ENCODE data around the gene LRRK1.

Gene LRRK1

DNA sequence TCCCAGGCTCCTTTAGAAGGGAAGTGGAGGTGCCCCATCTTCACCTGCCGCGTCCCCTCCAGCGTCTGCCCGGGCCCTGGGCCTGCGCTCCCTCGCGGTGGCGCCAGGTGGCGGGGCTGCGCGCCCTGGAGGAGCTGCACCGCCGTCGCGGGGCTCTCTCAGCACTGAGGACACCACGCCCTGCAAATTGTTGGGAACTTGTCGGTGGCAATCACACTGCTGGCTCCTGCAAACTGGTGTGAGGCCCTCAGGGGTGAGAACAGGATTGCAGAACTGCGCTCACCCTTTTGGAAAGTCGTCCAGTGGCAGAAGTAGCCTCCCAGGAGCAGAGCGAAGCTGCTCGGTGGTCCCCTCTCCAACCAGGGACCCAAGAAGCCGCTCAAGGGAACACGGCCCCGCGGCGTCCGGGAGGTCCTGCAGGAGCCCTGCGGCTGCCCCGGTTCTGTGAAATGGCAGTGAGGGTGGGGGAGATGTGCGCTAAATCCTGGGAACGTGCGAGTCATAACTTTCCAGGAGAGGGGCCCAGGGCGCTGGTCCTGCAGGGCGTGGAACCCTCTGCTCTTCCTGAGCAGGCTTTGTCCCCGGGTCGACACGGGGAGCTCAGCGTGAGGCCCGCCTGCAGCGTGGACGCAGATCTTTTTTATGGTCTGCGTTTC is 995 bp upstream of the LRRK1 start:
- FAIRE-seq: no peak

DNA sequence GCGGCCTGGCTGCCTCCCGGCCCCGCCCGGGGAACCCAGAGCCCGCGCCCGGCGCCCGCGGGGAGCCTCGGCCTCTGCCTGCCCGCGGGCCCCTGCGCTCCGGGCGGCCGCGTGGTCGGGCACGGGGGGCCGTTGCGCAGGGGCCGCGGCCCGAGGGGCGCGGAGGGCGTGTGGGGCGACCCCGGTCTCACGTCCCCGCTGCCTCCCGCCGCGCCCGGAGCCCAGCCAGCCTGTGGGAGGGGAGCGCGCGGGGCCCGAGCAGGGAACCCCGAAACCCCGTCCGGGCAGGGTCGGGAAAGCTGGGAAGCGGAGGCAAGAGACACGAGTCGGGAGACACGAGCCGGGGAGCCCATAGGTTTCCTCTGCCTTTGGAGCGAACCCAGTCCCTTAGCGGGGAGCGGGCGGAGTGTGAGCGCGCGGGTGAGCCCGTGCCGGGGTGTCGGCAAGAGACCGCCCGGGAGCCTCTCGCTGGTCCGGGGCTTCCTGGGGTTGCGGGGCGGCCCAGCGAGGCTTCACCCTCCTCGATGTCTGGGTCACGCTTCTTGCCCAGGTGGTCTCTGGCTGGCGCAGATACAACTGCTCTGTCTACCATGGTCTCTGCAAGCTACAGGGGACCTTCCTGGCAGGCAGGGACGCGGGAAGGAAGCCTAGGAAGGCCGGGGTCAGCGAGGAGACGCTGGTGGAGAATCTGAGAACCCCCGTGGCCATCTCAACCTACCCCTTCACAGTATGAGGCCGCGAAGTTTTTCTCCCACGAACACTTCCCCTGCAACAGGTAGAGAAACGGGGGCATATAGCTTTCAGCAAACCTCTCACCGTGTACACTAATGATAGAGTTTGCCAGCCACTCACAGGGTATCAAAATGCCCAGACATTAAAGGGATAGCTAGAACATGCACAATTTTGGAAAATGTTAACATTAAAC is 586 bp downstream of the LRRK1 start:
- FAIRE-seq: no peak

DNA sequence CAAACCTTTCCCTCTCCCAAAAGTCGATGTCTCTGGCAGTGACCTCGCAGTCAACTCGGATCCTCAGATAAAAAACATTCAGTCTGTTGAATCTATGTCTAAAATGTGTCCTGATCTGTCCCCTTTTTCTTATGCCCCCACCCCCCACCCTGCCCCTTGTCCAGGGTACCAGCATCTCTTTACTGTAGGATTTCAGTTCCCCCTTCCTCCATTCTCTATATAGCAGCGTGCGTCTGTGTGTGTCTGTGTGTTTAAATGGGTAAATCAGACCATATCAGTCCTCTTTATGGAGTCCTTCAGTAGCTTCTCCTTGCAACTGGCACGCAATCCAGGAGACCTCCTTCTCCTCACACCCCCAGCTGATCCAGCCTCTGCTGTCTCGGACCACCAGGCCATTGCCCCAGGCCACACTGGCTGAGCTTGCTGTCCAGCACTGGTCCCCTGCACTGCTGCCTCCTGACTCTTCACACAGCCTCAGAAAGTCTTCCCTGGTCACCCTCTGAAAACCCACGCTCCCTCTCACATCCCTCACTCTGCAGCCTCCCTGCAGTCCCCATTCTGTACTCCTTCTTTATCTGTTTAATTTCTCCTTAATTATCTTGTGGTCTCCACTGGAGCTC is 1.5 kb downstream of the LRRK1 start:
- no peak for FAIRE-seq

DNA sequence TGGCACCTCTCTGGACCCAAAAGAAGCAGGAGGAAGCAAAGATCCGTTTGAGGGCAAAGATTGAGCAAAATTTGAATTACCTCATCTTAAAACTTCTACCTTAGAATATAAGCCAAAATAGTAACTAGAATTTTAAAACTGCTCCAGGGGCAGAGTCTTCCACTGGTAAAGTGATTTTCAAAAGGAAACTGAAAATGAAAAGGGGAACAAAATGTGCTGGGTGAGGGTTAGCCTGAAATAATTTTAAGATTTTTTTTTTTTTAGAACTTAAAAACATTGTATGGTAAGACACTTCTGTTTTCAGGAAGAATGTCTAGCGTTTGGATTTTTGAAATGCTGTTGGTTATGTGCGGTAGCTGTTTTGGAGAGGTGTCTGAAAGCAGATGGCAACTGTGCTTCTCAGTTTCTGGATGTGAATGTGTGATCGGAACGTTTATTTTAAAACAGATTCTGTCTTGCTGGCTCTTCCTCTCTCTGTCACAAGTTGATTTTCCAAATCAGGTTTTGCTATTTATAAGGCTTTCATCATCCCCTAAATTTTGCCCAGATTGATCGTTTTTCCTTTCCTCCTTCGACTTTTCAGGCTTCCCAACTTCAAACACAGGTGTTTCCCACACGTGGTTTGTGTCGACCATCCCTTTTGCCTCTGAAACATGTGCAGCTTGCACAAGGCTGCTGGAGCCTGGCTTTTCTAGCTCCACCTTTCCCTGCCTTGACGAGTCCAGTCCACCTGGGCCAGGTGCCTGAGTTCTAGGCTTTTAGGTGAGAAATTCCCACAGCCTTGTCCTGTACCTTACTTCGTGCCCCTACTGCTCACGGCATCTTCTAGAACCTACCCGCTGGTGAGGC is 3.3 kb downstream of the LRRK1 start:
- no peak for FAIRE-seq

DNA sequence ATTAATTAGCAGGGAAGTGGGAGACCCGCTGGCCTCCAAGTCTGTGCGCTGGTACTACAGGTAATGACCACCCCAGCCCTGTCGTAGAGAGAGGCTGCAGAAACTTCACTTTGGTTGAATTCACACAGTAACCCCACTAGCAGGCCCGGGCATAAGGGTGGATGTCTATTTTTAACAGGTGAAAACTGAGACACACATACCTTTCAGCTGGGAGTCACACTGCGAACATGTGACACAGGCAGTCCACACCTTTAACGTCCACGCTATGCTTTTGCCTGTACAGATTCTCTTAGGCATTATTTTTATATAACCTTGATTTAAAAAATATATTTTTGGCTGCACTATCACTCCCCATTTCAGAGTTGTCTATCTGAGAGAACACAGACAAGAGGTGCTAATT is 3.9 kb downstream of the LRRK1 start:
- FAIRE-seq: no peak

DNA sequence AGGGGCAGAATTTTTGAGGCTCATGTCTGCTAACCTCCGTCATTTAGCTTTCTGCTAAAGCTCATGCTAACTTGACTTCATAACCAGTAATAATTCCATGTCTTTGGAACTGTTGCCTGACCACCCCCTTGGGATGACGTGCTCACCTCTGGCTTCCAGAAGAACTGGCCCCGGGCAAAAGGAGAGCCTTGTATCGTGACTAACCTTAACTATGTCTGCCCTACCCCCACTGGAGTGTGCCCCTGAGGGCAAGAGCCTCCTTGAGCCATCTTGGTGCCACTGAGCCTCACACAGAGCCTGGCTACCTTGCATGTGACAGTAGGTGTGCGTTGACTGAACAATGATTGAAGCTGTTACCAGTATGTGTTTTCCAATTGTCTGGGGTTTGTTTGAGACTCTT is 4.7 kb downstream of the LRRK1 start:
- FAIRE-seq: no peak

DNA sequence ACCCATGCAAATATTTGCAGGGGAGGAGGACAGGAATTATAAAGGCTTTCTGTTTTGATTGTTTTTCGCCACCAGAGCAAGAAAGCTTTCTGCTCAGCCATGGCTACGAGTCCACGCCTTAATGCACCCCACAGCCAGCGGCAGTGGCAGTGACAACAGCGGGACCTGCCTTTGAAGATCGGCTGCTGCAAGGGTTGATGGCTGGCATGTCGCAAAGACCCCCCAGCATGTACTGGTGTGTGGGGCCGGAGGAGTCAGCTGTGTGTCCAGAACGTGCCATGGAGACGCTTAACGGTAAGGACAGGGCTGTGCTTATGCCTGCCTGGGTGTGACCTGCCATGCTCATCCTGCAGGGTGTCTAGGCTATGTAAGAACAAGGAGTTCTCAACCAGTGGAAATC is 5.3 kb downstream of the LRRK1 start:
- no peak for FAIRE-seq

DNA sequence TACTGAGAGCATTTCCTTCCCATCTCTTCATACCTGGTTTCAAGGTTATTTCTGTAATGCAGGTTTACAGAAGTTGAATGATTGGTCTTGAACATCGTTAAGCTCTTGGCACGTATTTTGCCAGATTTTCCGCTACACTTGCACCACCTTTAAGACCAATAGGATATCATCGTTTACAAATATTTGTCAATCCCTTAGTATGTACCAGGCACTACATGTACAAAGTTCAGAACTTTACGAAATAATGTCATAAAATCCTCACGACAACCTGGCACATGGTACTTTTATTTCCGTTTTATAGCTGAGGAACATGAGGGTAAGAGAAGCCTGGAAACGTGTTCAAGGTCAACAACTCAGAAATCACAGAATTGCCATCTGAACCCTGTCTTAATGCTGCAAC is 6.3 kb downstream of the LRRK1 start:
- FAIRE-seq: no peak

DNA sequence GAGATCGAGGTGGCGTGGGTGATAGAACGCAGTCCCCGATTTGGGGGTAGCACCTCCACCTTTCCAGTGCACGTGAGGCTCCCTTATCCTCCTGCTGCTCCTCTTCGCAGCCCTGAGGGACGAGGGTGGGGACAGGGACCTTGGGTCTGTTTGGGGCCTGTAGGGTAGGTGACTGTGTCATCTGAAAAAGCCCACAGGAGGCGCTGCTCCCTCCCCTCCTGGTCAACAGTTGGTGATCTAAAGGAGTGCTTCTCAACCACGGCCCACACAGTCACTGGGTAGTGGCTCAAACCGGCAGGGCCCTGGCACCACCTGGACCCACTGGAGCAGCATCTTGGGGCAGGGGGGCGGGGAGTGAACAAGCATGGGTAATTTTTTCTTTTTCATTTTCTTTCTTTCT is 7.1 kb downstream of the LRRK1 start:
- FAIRE-seq: no peak

DNA sequence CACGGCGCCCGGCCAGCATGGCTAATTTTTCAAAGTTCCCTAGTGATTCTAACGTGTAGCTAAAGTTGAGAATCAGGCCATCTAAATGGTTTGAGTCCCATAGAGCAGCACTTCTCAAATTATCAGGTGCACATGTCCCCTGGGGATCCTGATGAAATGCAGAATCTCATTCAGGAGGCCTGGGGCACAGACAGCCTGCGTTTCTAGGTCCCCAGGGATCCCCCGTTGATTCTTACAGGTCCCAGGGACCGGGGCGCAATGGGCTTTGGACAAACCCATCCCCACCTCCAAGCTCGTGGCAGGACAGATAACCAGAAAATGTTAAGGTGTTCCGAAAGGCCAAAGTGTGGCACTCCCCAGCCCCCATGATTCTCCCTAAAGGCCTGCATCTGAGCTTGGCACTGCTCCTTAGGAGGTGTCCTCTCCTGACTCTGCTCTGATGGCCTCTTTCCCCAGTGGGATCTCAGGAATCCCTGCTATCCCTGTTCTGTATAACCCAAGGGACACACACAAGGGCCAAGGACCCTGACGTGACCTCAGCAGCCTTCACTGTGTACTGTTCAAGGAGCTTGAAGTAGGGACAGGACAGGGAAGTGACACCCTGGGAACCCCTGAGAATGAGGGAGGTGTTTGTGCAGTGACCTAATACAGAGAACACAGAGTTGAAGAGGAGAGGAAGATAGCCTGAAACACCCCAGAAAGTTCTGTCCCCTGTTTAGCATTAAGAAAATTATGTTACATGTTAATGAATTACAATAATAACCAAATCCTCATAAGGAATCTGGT is 8.0 kb downstream of the LRRK1 start:
- FAIRE-seq: no peak

DNA sequence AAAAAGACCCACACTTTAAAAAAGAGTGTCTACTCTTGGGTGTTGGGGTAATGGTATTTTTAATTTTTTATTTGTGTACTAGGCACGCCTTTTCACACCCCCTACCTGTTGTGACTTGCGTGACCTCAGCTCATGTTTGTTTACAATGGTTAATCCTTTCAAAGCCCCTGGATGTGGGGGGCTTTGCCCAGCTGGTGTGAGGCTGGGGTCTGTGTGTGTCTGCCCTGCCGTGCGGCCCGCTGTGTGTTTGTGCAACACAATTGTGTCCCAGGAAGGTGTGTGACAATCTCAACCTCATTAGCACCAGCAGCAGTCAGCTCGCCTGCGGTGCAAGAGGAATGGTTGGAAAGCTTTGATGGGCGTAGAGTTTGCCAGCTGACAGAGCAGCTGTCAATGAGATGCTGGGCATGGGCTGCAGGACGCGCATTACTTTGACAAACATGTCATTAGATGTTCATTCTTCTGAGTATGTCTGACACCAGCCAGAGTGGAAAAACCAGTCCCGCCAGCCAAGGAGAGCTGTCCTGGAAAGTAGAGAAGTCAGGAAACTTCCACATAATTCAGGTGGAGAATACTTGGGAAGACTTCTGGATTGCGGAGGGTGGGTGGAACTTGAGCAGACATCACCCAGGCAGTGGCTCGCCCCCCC is 9.6 kb downstream of the LRRK1 start:
- no peak for FAIRE-seq

DNA sequence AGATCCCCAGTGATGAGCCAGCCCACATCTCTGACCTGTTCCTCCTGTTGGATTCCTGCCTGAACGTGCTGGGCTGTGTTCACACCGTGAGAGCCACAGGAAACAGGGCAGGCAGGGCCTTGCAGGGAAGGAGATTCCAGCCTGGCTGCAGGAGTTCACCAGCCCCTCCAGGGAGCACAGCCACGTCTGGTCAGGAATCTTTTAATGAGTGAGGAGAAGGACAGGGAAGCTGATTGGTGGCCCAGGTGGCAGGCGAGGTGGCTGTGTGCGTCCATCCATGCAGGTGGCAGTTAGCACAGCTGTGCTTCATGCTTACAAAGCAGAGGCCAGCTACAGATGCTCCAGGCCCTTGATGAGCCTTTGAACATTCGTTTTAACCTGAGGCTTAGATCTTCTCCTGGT is 10.5 kb downstream of the LRRK1 start:
- no peak for FAIRE-seq

DNA sequence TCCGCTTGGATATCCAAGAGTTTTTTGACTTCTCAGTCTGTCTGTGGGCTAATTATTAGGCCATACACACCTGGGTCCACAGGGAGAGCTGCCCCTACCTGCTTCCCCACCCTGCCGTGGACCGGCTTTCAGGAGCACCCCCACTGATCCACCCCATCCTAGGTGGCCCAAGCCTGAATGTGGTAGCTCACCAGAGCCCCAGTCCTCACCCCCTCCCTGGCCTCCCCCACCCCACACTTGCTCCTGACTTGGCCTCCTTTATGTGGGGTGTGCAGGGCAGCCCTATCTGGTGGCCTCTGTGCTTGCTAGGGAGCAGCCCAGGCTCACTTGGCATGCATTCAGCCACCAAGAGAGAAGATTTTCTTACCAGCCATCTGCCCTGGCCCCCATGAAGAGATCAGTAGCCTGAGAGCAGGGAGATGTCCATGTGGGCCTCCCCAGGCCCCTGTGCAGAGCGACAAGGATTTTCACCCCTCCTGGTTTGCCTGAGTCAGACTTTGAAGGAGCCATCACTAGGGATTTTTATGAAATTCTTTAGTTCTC is 11.2 kb downstream of the LRRK1 start:
- no peak for FAIRE-seq

DNA sequence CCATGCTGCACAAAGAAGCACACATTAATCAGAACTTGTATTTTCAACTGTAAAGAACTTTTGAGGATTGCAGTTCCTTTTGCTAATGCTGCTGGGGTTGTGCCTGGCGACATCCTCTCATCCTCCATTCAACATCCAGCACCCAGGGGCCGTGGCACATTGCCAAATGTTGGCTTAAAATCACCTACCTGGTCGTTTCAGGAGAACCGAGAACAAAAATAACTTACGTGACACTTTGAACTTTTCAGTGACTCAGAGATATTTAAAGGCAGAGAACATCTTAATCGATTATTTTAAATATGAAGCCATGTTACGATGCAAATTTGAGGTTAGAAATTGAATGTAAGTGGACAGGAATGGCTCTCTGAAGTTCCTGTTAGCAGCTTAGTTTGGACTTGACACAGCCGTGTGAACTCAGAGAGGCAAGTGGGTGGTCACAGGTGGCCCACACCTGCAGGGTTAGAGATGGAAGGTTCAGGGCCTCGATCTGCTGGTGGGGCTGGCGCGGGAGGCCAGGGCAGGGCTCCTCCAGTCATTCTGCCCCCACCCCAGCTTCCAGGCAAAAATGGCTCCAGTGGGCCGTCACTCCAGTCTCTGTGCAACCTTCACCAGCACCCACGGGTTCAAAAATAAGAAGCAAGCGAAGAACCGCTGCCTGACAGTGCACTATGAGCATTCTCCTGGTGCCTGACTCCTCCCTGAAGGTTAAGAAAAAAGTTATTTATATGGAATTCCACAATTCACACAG is 12.2 kb downstream of the LRRK1 start:
- FAIRE-seq: no peak

DNA sequence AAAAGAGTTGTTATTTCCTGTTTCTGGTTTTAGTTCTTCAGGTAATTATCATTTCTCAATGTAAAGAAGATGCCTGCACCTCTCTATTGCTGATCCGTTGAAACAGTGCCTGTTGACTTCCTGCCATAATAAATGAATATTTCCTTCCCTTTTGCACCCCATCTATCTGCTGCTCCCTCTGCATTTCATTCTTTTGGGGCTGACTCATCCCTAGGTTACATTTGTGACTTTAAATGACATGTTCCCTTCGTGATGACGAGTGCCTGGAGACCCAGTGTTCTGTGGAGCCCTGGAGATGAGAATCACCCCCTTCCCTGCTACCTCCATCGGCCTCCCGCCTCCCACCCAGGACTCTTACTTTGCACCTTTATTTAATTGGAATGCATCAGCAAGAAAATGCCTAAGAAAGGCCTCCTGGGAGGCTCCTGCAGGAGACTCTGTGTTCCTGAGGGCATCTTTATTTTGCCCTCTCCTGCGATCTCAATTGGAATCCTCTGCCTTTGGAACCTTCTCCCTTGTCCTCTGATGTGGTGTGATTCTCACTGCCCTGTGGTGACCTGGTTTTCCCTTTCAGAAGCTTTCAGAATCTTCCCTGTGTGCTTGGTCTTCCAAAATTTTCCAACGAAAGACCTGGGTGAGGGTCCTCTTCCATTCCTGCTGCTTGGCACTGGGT is 13.7 kb downstream of the LRRK1 start:
- no peak for FAIRE-seq

DNA sequence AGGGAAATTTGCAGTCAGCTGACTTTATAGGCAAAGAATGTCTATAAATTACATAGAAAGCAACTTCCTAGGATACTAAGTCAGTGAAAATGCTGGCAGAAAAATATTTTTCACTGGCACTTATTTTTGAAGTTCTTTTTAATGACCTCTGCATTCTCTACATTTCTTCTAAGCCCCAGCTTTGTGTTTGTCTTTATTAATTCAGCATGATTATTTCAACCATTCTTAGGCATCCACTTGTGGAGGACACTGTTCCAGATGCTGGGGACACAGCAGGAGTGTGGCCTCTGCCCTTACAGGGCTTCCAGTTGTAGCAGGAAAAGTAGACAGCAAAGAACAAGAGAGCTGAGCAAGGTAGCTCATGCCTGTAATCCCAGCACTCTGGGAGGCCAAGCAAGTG is 15.0 kb downstream of the LRRK1 start:
- no peak for FAIRE-seq

DNA sequence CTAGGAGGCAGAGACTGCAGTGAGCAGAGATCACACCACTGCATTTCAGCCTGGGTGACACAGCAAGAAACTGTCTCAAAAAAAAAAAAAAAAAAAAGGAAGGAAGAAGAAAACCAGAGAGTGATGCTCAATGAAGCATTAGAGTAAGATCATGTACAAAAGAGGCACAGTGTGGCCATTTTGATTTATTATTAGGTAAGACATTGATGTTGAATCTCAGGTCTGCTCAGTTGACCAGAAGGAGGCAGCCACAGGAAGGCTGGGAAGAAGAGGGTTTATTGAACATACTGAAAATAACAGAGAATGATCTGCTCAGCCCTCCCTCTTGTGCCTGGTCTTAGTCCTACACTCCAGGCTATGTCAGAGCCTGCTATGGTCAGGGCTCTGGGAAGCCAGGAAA is 15.6 kb downstream of the LRRK1 start:
- no peak for FAIRE-seq

DNA sequence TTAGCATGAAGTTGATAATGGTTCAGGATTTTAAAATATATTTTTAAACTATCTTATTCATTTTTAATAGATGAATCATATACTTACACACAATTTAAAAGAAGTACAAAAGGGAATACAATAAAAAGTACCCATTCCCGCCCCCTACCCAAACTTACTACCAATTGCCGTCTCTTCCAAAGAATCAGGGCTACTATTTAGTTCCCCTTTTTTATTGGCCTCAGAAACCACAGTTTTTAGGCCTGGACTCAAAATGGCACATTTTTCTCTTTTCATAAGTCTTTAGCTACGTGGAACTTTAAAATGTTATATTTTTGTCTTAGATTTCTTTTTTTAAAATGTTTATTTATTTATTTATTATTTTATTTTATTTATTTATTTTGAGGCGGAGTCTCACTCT is 18.0 kb downstream of the LRRK1 start:
- FAIRE-seq: no peak

DNA sequence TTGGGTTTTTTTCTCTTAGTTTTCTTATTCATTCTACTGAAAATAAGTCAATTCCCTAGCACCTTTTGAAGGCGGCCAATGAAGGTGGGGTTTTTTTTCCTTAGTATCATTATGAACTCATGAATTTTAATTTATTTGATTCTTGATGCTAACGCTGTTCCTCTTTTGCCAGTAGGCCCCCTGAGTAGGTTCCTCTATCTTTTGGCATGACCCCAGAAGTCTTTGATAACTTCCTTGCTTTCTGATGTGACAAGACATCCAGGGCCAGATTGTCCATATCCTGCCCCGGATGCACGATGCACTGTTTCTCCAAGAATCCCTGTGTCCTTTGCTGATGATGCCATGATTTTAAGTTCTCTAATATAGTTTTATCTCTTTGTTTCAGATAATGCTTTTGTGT is 20.6 kb downstream of the LRRK1 start:
- FAIRE-seq: no peak

DNA sequence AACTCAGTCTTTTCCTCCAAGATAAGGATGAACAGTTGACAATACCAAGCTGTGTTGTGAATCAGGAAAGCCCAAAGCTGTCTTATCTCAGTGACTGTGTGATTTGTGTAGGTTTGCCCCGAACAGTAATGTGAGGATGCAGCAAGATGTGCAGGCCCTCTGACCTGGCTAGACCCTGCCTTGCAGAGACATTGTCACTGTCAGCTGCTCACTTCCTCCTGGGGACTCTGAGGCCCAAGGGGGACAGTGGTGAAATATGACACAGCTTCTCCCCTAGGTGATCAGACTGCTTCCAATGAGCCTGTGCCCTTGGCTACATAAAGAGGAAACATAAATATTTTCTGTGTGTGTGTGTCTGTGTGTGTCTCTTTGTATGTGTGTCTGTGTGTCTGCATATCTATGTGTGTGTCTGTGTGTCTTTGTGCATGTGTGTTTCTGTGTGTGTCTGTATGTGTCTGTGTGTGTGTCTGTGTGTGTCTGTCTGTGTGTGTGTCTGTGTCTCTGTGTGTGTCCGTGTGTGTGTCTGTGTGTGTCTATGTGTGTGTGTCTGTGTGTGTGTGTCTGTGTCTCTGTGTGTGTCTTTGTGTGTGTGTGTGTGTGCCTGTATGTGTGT is 21.7 kb downstream of the LRRK1 start:
- no peak for FAIRE-seq

Data from G401.6 (cell line).